Sigmoid colon (tissue), 7 donors: Measurements from ENCODE around the gene CNOT3. TPM values are rescaled to one million over a fixed set of nuclear protein-coding genes. Genes with fewer than 3 reads are reported as not detected.
"Not testable (repeated sequence)": the region's sequence is repeated elsewhere in the genome, so short reads cannot be mapped to it uniquely, and the experiment has no call there.

ENCODE experiments used
- DNase-seq: peaks from one replicate; pipeline ENCODE4 v3.0.0-alpha.2; 2019
- H3K27ac ChIP-seq, 4 donors: fragments of 200-600 bp; sonication (generic); one replicate each; pipeline ENCODE4 v1.5.1; 2016 to 2019; ENCODE audit warnings: mild to moderate bottlenecking in 1 of 4
- H3K27me3 ChIP-seq, 3 donors: fragments of 200-600 bp; sonication (generic); one replicate each; pipeline ENCODE4 v1.5.1; 2019; ENCODE audit warnings: mild to moderate bottlenecking in 1 of 3
- H3K36me3 ChIP-seq, 4 donors: fragments of 200-600 bp; sonication (generic); one replicate each; pipeline ENCODE4 v1.5.1; 2016 to 2019
- H3K4me1 ChIP-seq, 4 donors: fragments of 200-600 bp; sonication (generic); one replicate each; pipeline ENCODE4 v1.5.1; 2017 to 2019
- H3K4me3 ChIP-seq, 4 donors: fragments of 200-600 bp; sonication (generic); one replicate each; pipeline ENCODE4 v1.5.1; 2017 to 2019; ENCODE audit warnings: mild to moderate bottlenecking in 2 of 4, moderate library complexity in 1 of 4
- H3K9me3 ChIP-seq, 4 donors: fragments of 200-600 bp in 3 of 4; sonication (generic) in 3 of 4; one replicate each; pipeline versions ENCODE4 v1.5.1 to v1.6.1; 2013 to 2019
- CTCF ChIP-seq, 4 experiments: fragments of 450-650 bp in 3 of 4; fragments of 200-600 bp in 1 of 4; IDR thresholded peaks; one replicate each; pipeline ENCODE4 v1.5.1; 2016 to 2019; ENCODE audit warnings: antibody characterized with exemption in 4 of 4, mild to moderate bottlenecking in 3 of 4, moderate library complexity in 2 of 4
- EP300 ChIP-seq, 4 donors: sonication (generic); formaldehyde crosslinking; IDR thresholded peaks; one replicate each; pipeline ENCODE4 v1.6.1; 2017; ENCODE audit warnings: antibody characterized with exemption in 4 of 4
- POLR2A ChIP-seq, 2 donors: fragments of 450-650 bp; IDR thresholded peaks; one replicate each; pipeline ENCODE4 v1.6.1; 2016; ENCODE audit warnings: antibody characterized with exemption in 2 of 2, mild to moderate bottlenecking in 2 of 2, moderate library complexity in 2 of 2
- POLR2AphosphoS5 ChIP-seq, 4 donors: sonication (generic); formaldehyde crosslinking; IDR thresholded peaks; one replicate each; pipeline ENCODE4 v1.6.1; 2017; ENCODE audit warnings: antibody characterized with exemption in 4 of 4
- WGBS, 2 donors: extraction: QIAGEN DNeasy Blood & Tissue Kit; methylation state at CpG; one replicate each; pipeline ENCODE4 v1.1.7; 2013; 5-methylcytosine and 5-hydroxymethylcytosine counted together
- intact Hi-C: fragments of 100-400 bp; cut with DNase I; formaldehyde crosslinking; loops from one replicate; pipeline ENCODE4 v1.15.1; 2023
- polyA plus RNA-seq, 3 donors: library from polyadenylated mRNA; stranded (reverse); fragments of 200-250 nt; gene quantifications; one replicate each; pipeline ENCODE4 v1.2.3, GENCODE V29; 2013
- total RNA-seq, 4 donors: library from RNA; depleted of rRNA; stranded (reverse); fragments of >200 nt; gene quantifications; one replicate each; pipeline ENCODE4 v1.1.0, GENCODE V29; 2016
- donor health status: healthy with polysubstance abuse.
- donor health status: Bipolar disorder and iron deficiency.
- donor health status: healthy.

The CNOT3 gene
- total and polyA plus RNA-seq, 7 donors: 11.8 to 32.9 (median 19.8) TPM

GRCh38 chr19:54164369-54165068, 27.0 kb downstream of the CNOT3 start:
- WGBS, 2 donors: 11 to 16% methylated on average over 37 of the region's 37 CpGs
- Histone ChIP-seq H3K9me3 (no peaks in the 10 kb centered on the region), H3K27me3 (peaks cover 4 to 39% (median 25%) of the 10 kb centered on the region in 3 donors), H3K27ac (no peak overlapping the region), H3K4me1 (peaks cover 0 to 44% (median 42%) of the 10 kb centered on the region in 4 donors), H3K4me3 (no peak overlapping the region), H3K36me3 (no peaks in the 10 kb centered on the region)
- TF ChIP-seq EP300 (IDR thresholded peaks at IDR 0.05) (no peak), POLR2AphosphoS5 (IDR thresholded peaks at IDR 0.05) (no peak), POLR2A (IDR thresholded peaks at IDR 0.05) (no peak), CTCF (IDR thresholded peaks at IDR 0.05) (no peak)
- peak; percentile 85 for DNase-seq
- intact Hi-C loops: loop anchor here (5.0 kb wide), 1 partner anchor 38 kb away; the partner anchor contains the start of gene RPS9

DNA sequence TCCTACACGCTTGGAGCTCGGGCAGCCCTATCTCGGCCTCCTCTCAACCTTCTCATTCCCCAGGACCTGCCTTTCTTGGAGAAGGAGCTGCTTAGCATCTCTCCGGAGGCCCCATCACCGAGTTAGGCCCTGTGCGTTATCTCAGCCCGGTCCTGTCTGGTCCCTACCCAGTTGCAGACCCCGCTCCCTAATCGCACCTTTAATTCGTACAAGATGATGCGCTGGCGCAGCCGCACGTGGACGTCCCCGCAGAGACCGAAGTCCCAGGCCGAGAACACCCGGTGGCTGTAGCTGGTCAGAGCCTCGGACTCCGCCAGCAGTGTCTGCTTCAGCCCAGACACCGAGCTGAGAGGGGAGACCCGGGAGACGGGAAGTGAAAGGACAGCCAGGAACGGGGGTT, 27.7 kb downstream of the CNOT3 start:
- whole genome bisulfite sequencing, 2 donors: 88 to 93% methylated on average over 25 of the region's 25 CpGs

GRCh38 chr19:54168174-54168917, 30.8 kb downstream of the CNOT3 start:
- Histone ChIP-seq H3K27ac (no peak overlapping the region), H3K27me3 (peaks cover 9 to 50% (median 33%) of the 10 kb centered on the region in 3 donors), H3K9me3 (no peaks in the 10 kb centered on the region), H3K4me3 (no peak overlapping the region), H3K36me3 (no peaks in the 10 kb centered on the region), H3K4me1 (peaks cover 0 to 14% (median 10%) of the 10 kb centered on the region in 4 donors)
- 27 to 30% methylated on average over 25 of the region's 25 CpGs for WGBS, 2 donors
- peak in 1 of 4 donors; percentile 21 for TF ChIP-seq POLR2AphosphoS5 (IDR thresholded peaks at IDR 0.05)
- TF ChIP-seq CTCF (IDR thresholded peaks at IDR 0.05): peak; percentile 48 to 94 (median 86)
- TF ChIP-seq POLR2A (IDR thresholded peaks at IDR 0.05): no peak
- TF ChIP-seq EP300 (IDR thresholded peaks at IDR 0.05): no peak
- intact Hi-C loops: loop anchor here (1.0 to 2.0 kb wide), 2 partner anchors 20 to 63 kb away; partner anchors contain the start of gene MBOAT7
- DNase-seq: peak; percentile 94

More for the DNA sequence above, 27.7 kb downstream of the CNOT3 start:
- Histone ChIP-seq H3K27ac (no peak overlapping the region), H3K36me3 (no peaks in the 10 kb centered on the region), H3K4me1 (peaks cover 0 to 42% (median 40%) of the 10 kb centered on the region in 4 donors), H3K4me3 (no peak overlapping the region), H3K9me3 (no peaks in the 10 kb centered on the region), H3K27me3 (peaks cover 4 to 39% (median 25%) of the 10 kb centered on the region in 3 donors)
- intact Hi-C loops: no loop called here
- TF ChIP-seq POLR2A (IDR thresholded peaks at IDR 0.05): no peak
- DNase-seq: no peak

DNA sequence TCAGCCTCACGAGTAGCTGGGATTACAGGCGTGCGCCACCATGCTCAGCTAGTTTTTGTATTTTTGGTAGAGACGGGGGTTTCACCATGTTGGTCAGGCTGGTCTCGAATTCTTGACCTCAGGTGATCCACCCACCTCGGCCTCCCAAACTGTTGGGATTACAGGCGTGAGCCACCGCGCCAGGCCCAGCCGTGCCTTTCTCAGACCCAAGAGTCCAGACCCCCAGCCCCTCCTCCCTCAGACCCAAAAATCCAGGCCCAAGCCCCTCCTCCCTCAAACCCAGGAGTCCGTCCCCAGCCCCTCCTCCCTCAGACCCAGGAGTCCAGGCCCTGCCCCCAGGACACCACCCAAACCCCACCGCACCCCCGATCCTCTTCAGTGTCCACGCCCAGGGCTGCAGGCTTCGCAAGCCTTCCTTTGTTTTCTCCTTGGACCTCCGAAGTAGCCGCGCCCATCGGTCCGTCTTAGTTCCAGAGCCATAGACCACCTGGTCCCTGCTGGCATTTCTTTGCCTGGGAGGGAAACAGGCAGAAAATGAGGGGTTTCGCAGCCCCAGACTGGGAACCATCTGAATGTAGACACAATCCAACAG, 31.7 kb downstream of the CNOT3 start:
- Histone ChIP-seq H3K4me3 (no peak overlapping the region), H3K27ac (no peak overlapping the region), H3K4me1 (peaks cover 0 to 12% (median 8%) of the 10 kb centered on the region in 4 donors), H3K9me3 (no peaks in the 10 kb centered on the region), H3K36me3 (no peaks in the 10 kb centered on the region), H3K27me3 (peaks cover 10 to 55% (median 39%) of the 10 kb centered on the region in 3 donors)
- WGBS, 2 donors: 88 to 89% methylated on average over 21 of the region's 21 CpGs
- no peak for DNase-seq
- intact Hi-C loops: loop anchor here (2.0 kb wide), 1 partner anchor 20 kb away; the partner anchor contains the start of gene MBOAT7
- TF ChIP-seq POLR2AphosphoS5 (IDR thresholded peaks at IDR 0.05): no peak
- TF ChIP-seq POLR2A (IDR thresholded peaks at IDR 0.05): no peak

GRCh38 chr19:54171736-54172431, 34.3 kb downstream of the CNOT3 start:
- H3K4me3 ChIP-seq, intact Hi-C loops, DNase-seq, H3K36me3 ChIP-seq, H3K4me1 ChIP-seq, H3K9me3 ChIP-seq, H3K27ac ChIP-seq: not testable (repeated sequence)
- 51 to 74% methylated on average over 20 to 21 of the region's 23 CpGs for WGBS, 2 donors
- peaks cover 7 to 34% (median 16%) of the 10 kb centered on the region in 3 donors for H3K27me3 ChIP-seq
